NT2/D1 (cell line): ENCODE results near the gene AIG1.
"Not testable (repeated sequence)": the region's sequence is repeated elsewhere in the genome, so short reads cannot be mapped to it uniquely, and the experiment has no call there.

Source experiments
- DNase-seq: peaks from one replicate; pipeline ENCODE4 v3.0.0-alpha.2; 2011; ENCODE audit warnings: low read depth, low spot score
- H3K27me3 ChIP-seq: 2 replicates; pipeline ENCODE4 v1.6.0; 2011; ENCODE audit warnings: mild to moderate bottlenecking; ENCODE audit not compliant: insufficient read length, insufficient read depth
- H3K36me3 ChIP-seq: 2 replicates; pipeline ENCODE4 v1.6.1; 2011; ENCODE audit warnings: mild to moderate bottlenecking, low read length, mixed read lengths; ENCODE audit not compliant: insufficient read depth, insufficient read length
- H3K4me1 ChIP-seq: 2 replicates; pipeline ENCODE4 v1.5.1; 2011; ENCODE audit not compliant: insufficient read depth, insufficient read length
- H3K4me3 ChIP-seq: 2 replicates; pipeline ENCODE4 v1.5.1; 2011; ENCODE audit warnings: low read depth; ENCODE audit not compliant: insufficient read length
- H3K9ac ChIP-seq: 2 replicates; pipeline ENCODE4 v1.6.0; 2011; ENCODE audit warnings: low read depth; ENCODE audit not compliant: insufficient read length
- H3K9me3 ChIP-seq: 2 replicates; pipeline ENCODE4 v1.5.1; 2011; ENCODE audit warnings: mild to moderate bottlenecking, low read length; ENCODE audit not compliant: insufficient read depth
- SUZ12 ChIP-seq: IDR thresholded peaks from 2 replicates; pipeline ENCODE4 v1.6.1; 2011; ENCODE audit not compliant: insufficient read length, insufficient read depth; ENCODE audit errors: extremely low read depth
- YY1 ChIP-seq: IDR thresholded peaks from 2 replicates; pipeline ENCODE4 v1.6.1; 2011; ENCODE audit not compliant: insufficient read length, insufficient read depth
- ZNF274 ChIP-seq: IDR thresholded peaks from 2 replicates; pipeline ENCODE4 v1.6.1; 2011; ENCODE audit warnings: mild to moderate bottlenecking, low read depth, low read length

The AIG1 gene

DNA sequence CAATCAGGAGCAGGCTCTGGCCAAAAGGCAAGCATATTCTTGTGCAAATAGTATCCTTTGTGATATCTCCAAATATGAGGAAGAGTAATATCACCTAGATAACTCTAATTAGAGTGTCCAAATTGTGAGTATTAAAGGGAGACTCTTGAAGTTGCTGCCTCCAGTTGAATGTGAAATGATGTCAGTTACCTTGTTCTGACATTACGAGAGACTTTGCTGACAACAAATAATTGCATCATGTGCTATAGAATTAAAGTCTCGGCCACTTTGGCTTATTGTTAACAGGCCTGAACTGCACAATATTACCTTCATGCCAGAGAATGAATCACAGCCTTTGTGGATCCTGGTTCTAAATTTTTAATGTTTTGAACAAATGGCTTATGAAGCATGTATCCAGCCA lies 106.5 kb downstream of the AIG1 start:
- TF ChIP-seq YY1, result no peak
- TF ChIP-seq SUZ12, result no peak
- no peak for TF ChIP-seq ZNF274
- H3K4me1 ChIP-seq, result peaks cover 4% of the 10 kb centered on the region
- no peak overlapping the region for H3K4me3 ChIP-seq
- DNase-seq, result no peak
- no peaks in the 10 kb centered on the region for H3K27me3 ChIP-seq
- peaks cover 2% of the 10 kb centered on the region for H3K36me3 ChIP-seq
- 0 out of 2 replicates have a peak, but pooled peaks cover 3% of the 10 kb centered on the region for H3K9me3 ChIP-seq
- H3K9ac ChIP-seq, result no peak overlapping the region

DNA sequence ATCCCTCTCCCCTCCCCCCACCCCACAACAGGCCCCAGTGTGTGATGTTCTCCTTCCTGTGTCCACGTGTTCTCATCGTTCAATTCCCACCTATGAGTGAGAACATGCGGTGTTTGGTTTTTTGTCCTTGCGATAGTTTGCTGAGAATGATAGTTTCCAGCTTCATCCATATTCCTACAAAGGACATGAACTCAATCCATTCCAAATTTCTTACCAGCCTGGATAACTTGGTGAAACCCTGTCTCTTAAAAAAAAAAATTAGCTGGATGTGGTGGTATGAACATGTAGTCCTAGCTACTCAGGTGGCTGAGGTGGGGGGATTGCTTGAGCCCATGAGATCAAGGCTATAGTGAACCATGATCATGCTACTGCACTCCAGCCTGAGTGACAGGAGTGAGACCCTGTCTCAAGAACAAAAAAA lies 107.7 kb downstream of the AIG1 start:
- H3K27me3 ChIP-seq, H3K9me3 ChIP-seq, DNase-seq, H3K9ac ChIP-seq, H3K36me3 ChIP-seq, H3K4me3 ChIP-seq, H3K4me1 ChIP-seq: not testable (repeated sequence)

DNA sequence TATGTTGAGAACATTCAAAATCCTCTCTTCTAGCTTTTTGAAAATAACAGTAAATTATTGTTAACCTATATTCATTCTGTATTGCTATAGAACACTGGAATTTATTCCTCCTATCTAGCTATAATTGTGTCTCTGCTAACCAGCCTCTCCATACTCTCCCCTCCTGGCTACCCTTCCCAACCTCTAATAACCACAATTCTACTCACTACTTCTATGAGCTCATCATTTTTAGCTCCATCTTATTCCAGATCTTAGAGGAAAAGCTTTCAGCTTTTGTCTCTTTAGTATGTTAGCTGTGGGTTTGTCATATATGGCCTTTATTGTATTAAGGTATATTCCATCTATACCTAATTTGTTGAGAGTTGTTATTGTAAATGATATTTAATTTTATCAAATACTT lies 108.8 kb downstream of the AIG1 start:
- TF ChIP-seq YY1, result no peak
- no peak for TF ChIP-seq SUZ12
- TF ChIP-seq ZNF274, result no peak
- Histone ChIP-seq H3K4me3 (no peak overlapping the region), H3K27me3 (no peaks in the 10 kb centered on the region), H3K9me3 (0 out of 2 replicates have a peak, but pooled peaks cover 3% of the 10 kb centered on the region), H3K36me3 (no peaks in the 10 kb centered on the region), H3K4me1 (no peaks in the 10 kb centered on the region), H3K9ac (no peak overlapping the region)
- no peak for DNase-seq

DNA sequence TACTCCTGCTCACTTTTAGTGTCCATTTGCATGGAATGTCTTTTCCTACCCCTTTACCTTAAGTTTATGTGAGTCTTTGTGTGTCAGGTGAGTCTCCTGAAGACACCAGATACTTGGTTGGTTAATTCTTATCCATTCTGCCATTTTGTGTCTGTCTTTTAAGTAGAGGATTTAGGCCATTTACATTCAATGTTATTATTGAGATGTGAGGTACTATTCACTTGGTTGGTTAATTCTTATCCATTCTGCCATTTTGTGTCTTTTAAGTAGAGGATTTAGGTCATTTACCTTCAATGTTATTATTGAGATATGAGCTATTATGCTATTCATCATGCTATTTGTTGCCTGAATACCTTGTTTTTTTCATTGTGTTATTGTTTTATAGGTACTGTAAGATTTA lies 113.8 kb downstream of the AIG1 start:
- Histone ChIP-seq H3K36me3 (no peaks in the 10 kb centered on the region), H3K27me3 (no peaks in the 10 kb centered on the region), H3K9me3 (peaks cover 13% of the 10 kb centered on the region; the same call in 1 of the 2 replicates), H3K4me1 (no peaks in the 10 kb centered on the region), H3K4me3 (no peak overlapping the region), H3K9ac (no peak overlapping the region)
- no peak for DNase-seq
- TF ChIP-seq YY1, result no peak
- no peak for TF ChIP-seq ZNF274
- TF ChIP-seq SUZ12, result no peak

DNA sequence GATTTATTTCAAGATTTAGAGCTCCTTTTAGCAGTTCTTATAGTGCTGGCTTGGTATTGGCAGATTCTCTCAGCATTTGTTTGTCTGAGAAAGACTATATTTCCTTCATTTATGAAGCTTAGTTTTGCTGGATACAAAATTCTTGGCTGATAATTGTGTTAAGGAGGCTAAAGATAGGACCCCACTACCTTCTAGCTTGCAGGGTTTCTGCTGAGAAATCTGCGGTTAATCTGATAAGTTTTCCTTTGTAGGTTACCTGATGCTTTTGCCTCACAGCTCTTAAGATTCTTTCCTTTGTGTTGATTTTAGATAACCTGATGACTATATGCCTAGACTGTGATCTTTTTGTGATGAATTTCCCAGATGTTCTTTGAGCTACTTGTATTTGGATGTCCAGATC lies 114.3 kb downstream of the AIG1 start:
- DNase-seq, result no peak
- Histone ChIP-seq H3K4me1 (no peaks in the 10 kb centered on the region), H3K27me3 (no peaks in the 10 kb centered on the region), H3K36me3 (no peaks in the 10 kb centered on the region), H3K9me3 (peaks cover 13% of the 10 kb centered on the region; the same call in 1 of the 2 replicates), H3K4me3 (no peak overlapping the region), H3K9ac (no peak overlapping the region)
- TF ChIP-seq YY1 (no peak), ZNF274 (no peak), SUZ12 (no peak)

DNA sequence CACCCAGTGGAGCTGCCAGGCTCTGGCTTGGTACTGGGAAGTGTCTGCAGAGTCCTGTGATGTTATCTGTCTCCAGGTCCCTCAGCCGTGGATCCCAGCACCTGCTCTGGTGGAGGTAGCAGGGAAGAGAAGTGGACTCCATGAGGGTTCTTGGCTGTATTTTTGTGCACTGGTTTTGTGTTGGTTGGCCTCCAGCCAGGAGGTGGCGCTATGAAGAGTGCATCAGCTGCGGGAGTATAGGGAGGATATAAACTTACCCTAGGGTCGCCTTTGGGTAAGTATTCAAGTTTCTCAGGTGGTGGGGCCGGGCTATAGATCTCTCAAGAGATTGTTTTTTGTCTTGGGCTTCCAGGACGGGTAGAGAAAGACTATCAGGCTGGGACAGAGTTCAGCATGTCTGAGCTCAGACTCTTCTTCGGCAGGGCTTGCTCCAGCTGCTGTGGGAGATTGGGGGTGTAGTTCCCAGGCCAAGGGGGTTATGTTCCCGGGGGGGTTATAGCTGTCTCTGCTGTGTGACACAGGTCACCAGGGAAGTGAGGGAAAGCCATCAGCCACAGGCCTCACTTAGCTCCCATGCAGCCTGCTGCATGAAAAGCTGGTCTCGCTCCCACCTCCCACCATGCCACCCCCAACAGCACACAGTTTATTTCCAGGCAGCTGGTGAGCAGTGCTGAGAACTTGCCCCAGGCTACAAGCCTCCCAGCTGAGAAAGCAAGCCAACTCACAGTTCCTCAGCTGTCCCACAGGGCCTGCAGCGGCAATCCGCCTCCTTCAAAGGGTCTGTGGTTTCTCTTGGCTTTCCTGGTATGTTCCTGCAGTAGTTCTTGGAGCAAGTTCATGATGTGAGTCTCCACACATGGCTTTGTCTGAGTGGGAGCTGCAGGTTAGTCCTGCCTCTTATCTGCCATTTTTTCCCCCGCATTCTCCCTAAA lies 115.7 kb downstream of the AIG1 start:
- TF ChIP-seq YY1 (no peak), ZNF274 (no peak), SUZ12 (no peak)
- H3K9ac ChIP-seq, result peak overlapping the region; percentile 5
- H3K4me1 ChIP-seq, result no peaks in the 10 kb centered on the region
- H3K4me3 ChIP-seq, result no peak overlapping the region
- H3K36me3 ChIP-seq, result no peaks in the 10 kb centered on the region
- no peaks in the 10 kb centered on the region for H3K27me3 ChIP-seq
- no peak for DNase-seq
- H3K9me3 ChIP-seq, result peaks cover 13% of the 10 kb centered on the region; the same call in 1 of the 2 replicates

DNA sequence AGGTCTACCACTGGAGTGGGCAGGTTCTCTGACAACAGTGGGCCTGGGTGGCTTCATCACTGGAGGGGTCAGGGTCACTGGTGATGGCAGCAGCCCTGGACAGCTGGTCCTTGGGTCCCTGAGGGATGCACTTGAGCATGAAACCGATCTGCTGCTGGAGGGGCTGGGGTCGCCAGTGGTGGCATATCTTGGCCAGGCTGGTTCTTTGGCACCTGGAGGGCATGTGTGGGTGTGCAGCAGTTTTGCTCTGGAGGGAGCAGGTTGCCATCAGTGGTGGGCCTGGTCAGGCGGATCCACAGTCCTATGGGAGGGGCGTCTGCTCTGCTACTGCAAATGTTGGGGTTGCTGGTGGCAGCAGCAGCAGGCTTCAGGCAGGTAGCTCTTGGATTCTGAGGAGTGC lies 117.0 kb downstream of the AIG1 start:
- H3K27me3 ChIP-seq, result no peaks in the 10 kb centered on the region
- DNase-seq, result no peak
- H3K36me3 ChIP-seq, result no peaks in the 10 kb centered on the region
- no peak overlapping the region for H3K9ac ChIP-seq
- H3K4me1 ChIP-seq, result no peaks in the 10 kb centered on the region
- no peak overlapping the region for H3K4me3 ChIP-seq
- H3K9me3 ChIP-seq, result peaks cover 10% of the 10 kb centered on the region; the same call in 1 of the 2 replicates
- TF ChIP-seq SUZ12 (no peak), YY1 (no peak), ZNF274 (no peak)
